Measurements from ENCODE around the gene SATB2. TPM values are rescaled to one million over a fixed set of nuclear protein-coding genes. Genes with fewer than 3 reads are reported as not detected.

SATB2 gene
- total RNA-seq, 8 experiments from 2014 or later = 1.1 to 81.9 (median 5.5) TPM

DNA sequence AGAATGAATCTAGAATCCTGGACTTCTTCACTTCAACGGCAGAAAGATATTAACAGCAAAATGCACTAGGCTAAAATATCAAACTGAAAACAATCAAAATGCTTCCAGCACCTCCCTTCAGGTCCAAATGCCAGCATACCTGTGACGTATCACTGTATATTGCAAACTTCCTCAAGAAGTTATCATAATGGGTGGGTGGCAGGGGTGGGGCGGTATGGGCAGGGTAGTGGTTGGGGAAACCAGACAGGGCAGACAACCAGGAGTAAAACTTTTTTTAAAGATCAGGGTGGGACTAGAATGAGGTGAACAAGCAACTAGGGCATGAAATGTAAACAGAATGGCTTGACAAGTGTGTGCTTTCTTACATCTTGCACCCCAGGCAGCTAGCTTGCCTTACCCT lies 140.9 kb downstream of the SATB2 start:
- Histone ChIP-seq H3K4me3 (no peak overlapping the region), H3K4me1 (replicated peaks in 1 of 2) (peaks cover 0 to under 1% of the 10 kb centered on the region in 2 donors), H3K27ac (no peak overlapping the region)
- no peak for ATAC-seq (replicated peaks in 6 of 8)
- 43 to 100% (median 90%) methylated on average over 1 to 2 of the region's 3 CpGs; no CpG with 5 or more reads in 6 of the 10 experiments for WGBS, 10 experiments
- in situ Hi-C loops (cut with MboI; ENCODE audit: low pct_unique_long_range_greater_than_20kb in 2 of 9, low sequenced_read_pairs in 9 of 9, unreplicated experiment in 9 of 9) = no loop called here

DNA sequence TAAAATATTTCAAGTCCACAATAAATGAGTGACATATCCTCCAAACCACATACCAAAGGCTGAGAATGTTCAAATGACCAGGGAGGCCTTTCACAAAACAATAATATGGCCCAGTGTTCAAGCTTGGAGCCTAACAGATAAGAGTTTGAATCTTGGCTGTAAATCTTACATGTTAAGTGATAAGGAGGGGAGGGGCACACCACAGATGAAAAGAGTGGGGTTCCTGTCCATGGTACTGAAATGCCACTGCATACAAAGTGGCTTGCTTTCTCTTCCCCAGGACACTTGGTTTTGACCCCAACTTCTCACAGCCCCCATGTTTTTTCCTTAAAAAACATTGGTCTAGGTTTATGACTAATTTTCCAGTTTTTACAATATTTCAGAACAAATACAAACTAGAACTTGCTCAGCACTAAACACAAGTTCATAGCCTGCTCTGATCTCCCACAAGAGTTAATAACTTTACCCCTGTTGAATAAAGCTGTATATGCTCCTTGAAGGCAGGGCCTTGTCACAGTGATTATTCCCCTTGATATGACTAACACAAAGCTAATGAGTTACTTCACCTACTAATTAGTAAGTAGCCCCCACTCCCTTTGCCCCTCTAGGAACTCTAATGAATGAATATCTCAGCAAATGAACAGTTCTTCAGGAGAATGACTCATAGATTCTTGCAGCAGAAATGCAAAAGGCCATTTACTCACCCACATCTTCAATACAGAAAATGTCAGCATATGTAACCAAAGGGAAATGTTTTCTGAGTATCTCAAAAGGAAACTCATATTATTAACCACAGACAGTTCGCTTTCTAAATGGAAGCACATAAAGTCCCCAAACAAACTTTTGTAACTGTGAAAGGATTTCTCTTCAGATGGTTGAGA lies 142.2 kb downstream of the SATB2 start:
- peak in 3 of 8 experiments; percentile 16 to 71 (median 69) for ATAC-seq (replicated peaks in 6 of 8)
- Histone ChIP-seq H3K4me1 (replicated peaks in 1 of 2) (peaks cover 10 to 14% of the 10 kb centered on the region in 2 donors), H3K27ac (no peak overlapping the region), H3K4me3 (no peak overlapping the region)
- WGBS, 10 experiments = 0 to 100% (median 80%) methylated on average over 1 of the region's 1 CpG; no CpG with 5 or more reads in 3 of the 10 experiments
- in situ Hi-C loops (cut with MboI; ENCODE audit: low pct_unique_long_range_greater_than_20kb in 2 of 9, low sequenced_read_pairs in 9 of 9, unreplicated experiment in 9 of 9) = no loop called here

DNA sequence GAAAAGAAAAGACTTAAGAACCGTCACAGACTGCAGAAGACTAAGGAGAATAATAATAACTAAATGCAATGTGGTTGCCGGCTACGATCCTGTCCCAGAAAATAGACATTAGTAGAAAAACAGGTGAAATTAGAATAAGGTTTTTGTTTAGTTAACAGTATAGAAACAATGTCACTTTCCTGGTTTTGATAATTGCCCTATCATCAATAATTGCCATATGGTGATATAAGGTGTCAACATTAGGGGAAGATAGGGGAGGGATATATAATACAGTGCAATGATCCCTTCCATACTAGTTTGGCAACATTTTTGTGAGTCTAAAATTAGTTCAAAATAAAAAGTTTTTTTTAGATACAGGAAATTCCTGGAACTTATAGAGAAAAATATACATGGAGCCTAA lies 144.8 kb downstream of the SATB2 start:
- 93 to 100% (median 95%) methylated on average over 2 to 3 of the region's 3 CpGs for WGBS, 10 experiments
- in situ Hi-C loops (cut with MboI; ENCODE audit: low pct_unique_long_range_greater_than_20kb in 2 of 9, low sequenced_read_pairs in 9 of 9, unreplicated experiment in 9 of 9) = no loop called here
- Histone ChIP-seq H3K4me1 (replicated peaks in 1 of 2) (peaks cover 14 to 36% of the 10 kb centered on the region in 2 donors), H3K4me3 (no peak overlapping the region), H3K27ac (no peak overlapping the region)
- ATAC-seq (replicated peaks in 6 of 8) = no peak

DNA sequence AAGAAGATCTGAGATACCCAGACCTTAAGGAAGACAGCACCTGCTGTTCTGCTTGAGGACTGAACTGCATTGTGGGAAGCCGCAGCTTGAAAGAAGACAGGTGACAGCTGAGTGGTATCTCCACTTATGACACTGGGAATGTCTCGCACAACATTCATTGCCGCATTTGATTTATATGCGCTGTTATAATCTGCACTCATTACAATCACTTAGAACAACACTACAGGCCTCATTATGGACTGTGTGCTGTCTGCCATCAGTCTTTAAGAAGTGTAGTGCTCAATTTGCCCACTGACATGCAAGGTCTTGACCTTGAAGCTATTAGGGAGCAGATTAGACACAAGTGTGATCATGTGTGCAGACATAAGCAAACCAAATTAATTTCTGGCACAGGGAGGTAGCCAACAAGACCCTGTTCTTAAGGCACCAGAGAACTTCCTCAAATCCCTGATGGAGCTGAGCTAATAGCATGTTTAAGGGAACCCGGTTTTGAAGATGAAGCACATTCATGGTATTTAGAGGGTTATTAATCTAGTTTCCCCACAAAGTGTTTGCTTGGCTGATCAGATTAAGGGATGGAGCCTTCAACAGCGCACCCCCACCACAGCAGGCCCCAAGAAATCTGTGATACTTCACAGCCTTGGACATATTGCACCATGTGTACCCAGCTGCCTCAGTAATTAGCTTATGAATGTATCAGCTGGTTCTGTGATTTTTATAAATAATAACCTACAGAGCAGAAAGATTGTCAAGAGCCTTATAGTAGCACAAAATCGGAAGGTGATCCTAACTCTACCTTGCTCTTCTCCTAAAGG lies 146.8 kb downstream of the SATB2 start:
- Histone ChIP-seq H3K27ac (peak overlapping the region in 1 of 2 donors; percentile 52), H3K4me3 (no peak overlapping the region), H3K4me1 (replicated peaks in 1 of 2) (peaks cover 14 to 40% of the 10 kb centered on the region in 2 donors)
- peak in 5 of 8 experiments; percentile 63 to 88 (median 87) for ATAC-seq (replicated peaks in 6 of 8)
- in situ Hi-C loops (cut with MboI; ENCODE audit: low pct_unique_long_range_greater_than_20kb in 2 of 9, low sequenced_read_pairs in 9 of 9, unreplicated experiment in 9 of 9) = no loop called here
- WGBS, 10 experiments = 59 to 100% (median 86%) methylated on average over 2 to 6 of the region's 7 CpGs; no CpG with 5 or more reads in 2 of the 10 experiments

DNA sequence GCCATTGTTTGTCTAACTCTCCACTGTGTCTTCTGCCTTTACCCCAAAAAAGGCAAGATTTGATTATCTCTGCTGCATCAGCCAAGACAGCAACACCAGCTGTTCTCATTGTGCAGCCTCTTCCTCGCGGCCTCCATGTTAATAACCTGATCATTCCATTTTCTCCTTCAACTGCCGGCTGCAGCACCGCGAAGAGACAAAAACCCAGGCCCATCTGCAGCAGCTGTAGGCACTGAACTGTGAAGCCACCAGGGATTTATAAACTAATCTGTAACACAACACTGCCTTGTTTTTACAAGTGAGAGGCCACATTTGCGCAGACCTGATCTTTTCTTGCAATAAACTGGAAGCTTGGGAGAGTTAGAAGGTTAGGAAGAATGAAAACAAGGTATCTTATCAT lies 147.8 kb downstream of the SATB2 start:
- Histone ChIP-seq H3K4me3 (no peak overlapping the region), H3K27ac (peak overlapping the region; percentile 13 to 52), H3K4me1 (replicated peaks in 1 of 2) (peaks cover 14 to 40% of the 10 kb centered on the region in 2 donors)
- WGBS, 10 experiments = 0 to 93% (median 48%) methylated on average over 2 to 6 of the region's 6 CpGs; no CpG with 5 or more reads in 1 of the 10 experiments
- peak in 5 of 8 experiments; percentile 35 to 72 (median 64) for ATAC-seq (replicated peaks in 6 of 8)
- in situ Hi-C loops (cut with MboI; ENCODE audit: low pct_unique_long_range_greater_than_20kb in 2 of 9, low sequenced_read_pairs in 9 of 9, unreplicated experiment in 9 of 9) = no loop called here

DNA sequence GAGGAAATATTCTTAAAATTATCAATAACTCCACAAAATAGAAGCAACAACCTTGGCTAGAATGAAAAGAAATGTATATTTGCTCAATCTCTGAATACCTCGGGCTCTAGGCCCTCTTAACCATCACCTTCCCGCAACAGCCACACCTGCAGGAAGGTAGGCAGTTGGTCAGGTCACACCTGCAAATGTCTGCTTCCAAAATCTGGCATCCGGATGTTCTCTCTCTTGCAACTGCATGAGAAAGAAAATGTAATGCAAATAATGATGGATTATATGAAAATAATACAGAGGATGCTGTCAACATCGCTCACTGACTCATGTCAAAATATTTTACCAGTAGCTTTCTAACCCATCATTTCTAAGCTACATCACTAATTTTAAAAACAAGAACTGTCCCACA lies 148.3 kb downstream of the SATB2 start:
- WGBS, 10 experiments = 81 to 100% (median 100%) methylated on average over 1 to 4 of the region's 4 CpGs; no CpG with 5 or more reads in 2 of the 10 experiments
- ATAC-seq (replicated peaks in 6 of 8) = no peak
- H3K4me1 ChIP-seq (replicated peaks in 1 of 2) = peaks cover 14 to 40% of the 10 kb centered on the region in 2 donors
- H3K27ac ChIP-seq = no peak overlapping the region
- H3K4me3 ChIP-seq = no peak overlapping the region
- in situ Hi-C loops (cut with MboI; ENCODE audit: low pct_unique_long_range_greater_than_20kb in 2 of 9, low sequenced_read_pairs in 9 of 9, unreplicated experiment in 9 of 9) = no loop called here

DNA sequence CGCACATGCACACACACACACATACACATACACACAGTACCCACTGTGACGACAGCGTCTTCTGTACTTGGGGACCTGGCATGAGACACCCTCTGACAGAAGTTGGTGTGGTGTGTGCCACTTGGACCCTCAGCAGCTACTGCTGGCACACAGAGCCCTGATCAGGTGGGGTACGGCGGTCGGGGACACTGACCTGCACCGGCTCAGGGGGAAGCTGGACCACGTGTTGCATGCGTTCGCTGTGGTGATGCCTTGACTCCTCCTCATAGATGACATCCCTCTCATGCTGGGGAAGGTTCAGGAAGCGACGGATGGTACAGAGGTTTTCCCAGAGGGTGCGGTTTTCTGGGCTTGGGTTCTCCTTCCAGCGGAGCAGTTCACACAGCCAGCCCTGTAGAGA lies 149.2 kb downstream of the SATB2 start:
- Histone ChIP-seq H3K27ac (no peak overlapping the region), H3K4me1 (replicated peaks in 1 of 2) (peaks cover 16 to 40% of the 10 kb centered on the region in 2 donors), H3K4me3 (no peak overlapping the region)
- ATAC-seq (replicated peaks in 6 of 8) = no peak
- in situ Hi-C loops (cut with MboI; ENCODE audit: low pct_unique_long_range_greater_than_20kb in 2 of 9, low sequenced_read_pairs in 9 of 9, unreplicated experiment in 9 of 9) = no loop called here
- 100% methylated on average over 1 to 4 of the region's 14 CpGs; no CpG with 5 or more reads in 7 of the 10 experiments for WGBS, 10 experiments

DNA sequence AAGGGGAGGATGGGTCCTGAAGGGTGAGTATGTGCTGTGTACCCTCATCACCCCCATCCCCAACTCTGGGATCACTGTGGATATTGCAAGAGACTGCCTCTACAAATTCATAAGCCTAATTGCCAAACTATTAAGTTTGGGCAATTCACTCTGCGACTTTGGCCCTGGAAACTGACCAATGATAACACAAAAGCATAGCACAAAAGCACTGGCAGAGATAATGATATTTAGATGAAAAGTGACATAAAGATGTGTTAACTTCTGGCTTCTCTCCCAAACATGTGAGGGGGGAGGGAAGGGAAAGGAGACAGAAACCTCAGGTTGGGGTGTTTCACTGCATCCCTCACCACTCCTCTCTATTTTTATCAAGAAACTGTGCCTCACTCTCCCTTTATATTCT lies 150.3 kb downstream of the SATB2 start:
- in situ Hi-C loops (cut with MboI; ENCODE audit: low pct_unique_long_range_greater_than_20kb in 2 of 9, low sequenced_read_pairs in 9 of 9, unreplicated experiment in 9 of 9) = no loop called here
- no peak for ATAC-seq (replicated peaks in 6 of 8)
- H3K4me1 ChIP-seq (replicated peaks in 1 of 2) = peaks cover 19 to 45% of the 10 kb centered on the region in 2 donors
- WGBS, 10 experiments = 83 to 100% (median 95%) methylated on average over 1 of the region's 1 CpG; no CpG with 5 or more reads in 4 of the 10 experiments
- H3K27ac ChIP-seq = no peak overlapping the region
- H3K4me3 ChIP-seq = no peak overlapping the region

DNA sequence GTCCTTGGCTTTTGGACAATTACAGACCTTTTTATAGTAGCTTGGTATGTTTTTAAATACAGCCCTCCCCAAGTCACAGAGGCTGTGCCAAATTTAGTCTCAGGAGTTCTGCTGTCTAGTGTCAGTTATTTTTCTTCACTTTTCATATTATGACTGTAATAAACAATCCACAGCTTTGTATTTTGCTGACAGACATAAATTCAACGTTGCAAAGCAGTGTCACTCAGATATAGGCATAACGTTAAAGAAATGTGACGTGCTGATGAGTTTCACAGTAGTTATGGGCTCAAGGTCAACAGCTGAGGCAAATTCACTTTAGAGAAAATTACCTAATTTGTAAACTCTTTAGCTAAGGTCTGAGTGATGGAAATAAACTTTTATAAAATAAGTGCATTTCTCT lies 151.6 kb downstream of the SATB2 start:
- 64 to 100% (median 78%) methylated on average over 1 to 3 of the region's 3 CpGs; no CpG with 5 or more reads in 2 of the 10 experiments for WGBS, 10 experiments
- ATAC-seq (replicated peaks in 6 of 8) = no peak
- no peak overlapping the region for H3K4me3 ChIP-seq
- peaks cover 15 to 41% of the 10 kb centered on the region in 2 donors for H3K4me1 ChIP-seq (replicated peaks in 1 of 2)
- in situ Hi-C loops (cut with MboI; ENCODE audit: low pct_unique_long_range_greater_than_20kb in 2 of 9, low sequenced_read_pairs in 9 of 9, unreplicated experiment in 9 of 9) = no loop called here
- no peak overlapping the region for H3K27ac ChIP-seq

DNA sequence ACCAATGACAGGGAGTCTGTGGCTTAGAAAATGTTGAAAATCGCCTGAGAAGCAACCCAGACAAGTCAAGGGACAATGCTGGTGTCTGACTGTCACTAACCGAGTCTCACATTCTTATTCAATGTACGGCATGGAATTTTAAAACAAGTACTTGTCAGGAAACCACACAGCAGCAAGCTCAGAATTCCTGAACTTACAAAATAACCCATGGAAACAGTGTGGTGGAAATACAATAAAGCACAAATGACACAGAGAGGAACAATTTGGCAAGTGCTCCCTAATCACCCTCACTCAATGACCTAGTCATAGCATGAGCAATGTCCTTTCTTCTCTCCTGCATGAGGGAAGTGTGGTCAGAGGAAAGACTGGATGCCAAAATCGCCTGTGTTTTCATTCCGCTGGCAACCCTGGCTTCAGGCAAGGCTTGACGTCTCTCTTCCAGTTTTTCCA lies 154.0 kb downstream of the SATB2 start:
- H3K4me3 ChIP-seq = no peak overlapping the region
- peaks cover 7 to 17% of the 10 kb centered on the region in 2 donors for H3K4me1 ChIP-seq (replicated peaks in 1 of 2)
- no peak overlapping the region for H3K27ac ChIP-seq
- in situ Hi-C loops (cut with MboI; ENCODE audit: low pct_unique_long_range_greater_than_20kb in 2 of 9, low sequenced_read_pairs in 9 of 9, unreplicated experiment in 9 of 9) = no loop called here
- WGBS, 10 experiments = 0 to 94% (median 80%) methylated on average over 1 to 6 of the region's 6 CpGs; no CpG with 5 or more reads in 1 of the 10 experiments
- ATAC-seq (replicated peaks in 6 of 8) = peak in 5 of 8 experiments; percentile 21 to 79 (median 56)

DNA sequence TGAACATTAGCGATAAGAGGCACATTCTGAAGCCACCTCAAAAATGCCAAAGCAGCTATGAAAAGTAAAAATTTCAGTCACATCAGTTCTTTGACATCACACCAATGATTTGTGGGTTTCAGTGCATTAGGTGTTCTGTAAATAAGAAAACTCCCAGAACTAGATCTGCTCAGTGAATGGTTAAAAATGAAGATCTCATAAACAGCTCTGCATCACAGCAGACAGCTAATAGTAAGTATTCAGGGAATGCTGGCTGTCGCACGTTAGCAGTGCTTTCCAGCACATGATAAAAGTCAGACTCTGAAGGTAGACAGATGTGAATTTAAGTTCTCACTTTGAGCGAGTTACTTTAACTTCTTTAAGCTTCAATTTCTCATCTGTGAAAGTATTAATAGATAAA lies 154.9 kb downstream of the SATB2 start:
- WGBS, 10 experiments = 54 to 100% (median 86%) methylated on average over 1 to 4 of the region's 4 CpGs; no CpG with 5 or more reads in 2 of the 10 experiments
- in situ Hi-C loops (cut with MboI; ENCODE audit: low pct_unique_long_range_greater_than_20kb in 2 of 9, low sequenced_read_pairs in 9 of 9, unreplicated experiment in 9 of 9) = no loop called here
- no peak overlapping the region for H3K27ac ChIP-seq

DNA sequence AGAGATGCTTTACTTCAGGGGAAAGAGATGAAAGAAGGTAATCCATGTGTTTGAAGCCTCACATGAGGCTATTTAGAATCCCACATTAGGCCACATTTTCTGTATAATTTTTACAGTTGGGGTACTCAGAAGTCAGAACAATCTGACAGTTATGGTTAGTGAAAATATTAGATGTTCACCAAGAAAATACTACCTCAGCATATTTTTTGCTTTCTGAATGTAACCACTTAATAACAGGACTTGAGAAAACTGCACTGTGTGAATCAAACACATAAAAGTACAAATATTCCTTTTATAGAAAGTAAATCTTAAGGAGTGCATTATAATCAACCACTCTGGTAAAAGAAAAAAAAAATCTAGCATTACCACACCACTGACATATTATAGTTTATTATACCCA lies 169.3 kb downstream of the SATB2 start:
- no peak for ATAC-seq (replicated peaks in 6 of 8)
- H3K4me3 ChIP-seq = no peak overlapping the region
- in situ Hi-C loops (cut with MboI; ENCODE audit: low pct_unique_long_range_greater_than_20kb in 2 of 9, low sequenced_read_pairs in 9 of 9, unreplicated experiment in 9 of 9) = loop anchor here in 1 of 9 experiments (25.0 kb wide), 1 partner anchor 976 kb away; no protein-coding TSS in a partner anchor
- no peak overlapping the region for H3K27ac ChIP-seq
- H3K4me1 ChIP-seq (replicated peaks in 1 of 2) = no peaks in the 10 kb centered on the region

More for the DNA sequence above, 154.9 kb downstream of the SATB2 start:
- Histone ChIP-seq H3K4me3 (no peak overlapping the region), H3K4me1 (replicated peaks in 1 of 2) (peaks cover 7 to 13% of the 10 kb centered on the region in 2 donors)
- ATAC-seq (replicated peaks in 6 of 8) = peak in 1 of 8 experiments; percentile 22

DNA sequence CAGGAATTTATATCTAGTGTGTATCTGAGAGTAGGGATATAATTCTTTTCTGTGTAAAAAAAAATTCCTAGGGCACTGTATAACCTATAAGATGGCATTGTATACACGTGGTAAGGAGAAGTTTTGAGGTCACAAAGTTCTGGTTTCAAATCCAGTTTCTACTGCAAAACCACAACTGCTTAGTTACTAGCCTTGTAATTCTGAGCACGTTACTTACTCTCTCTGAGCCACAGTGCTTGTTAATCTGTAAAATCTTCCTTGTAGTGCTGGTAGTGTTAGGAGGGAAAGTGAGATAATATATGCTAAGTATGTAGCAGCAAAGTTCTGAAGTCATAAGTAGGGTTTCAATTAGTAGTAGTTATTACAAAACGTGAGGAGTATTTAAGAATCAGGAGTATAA lies 175.4 kb downstream of the SATB2 start:
- Histone ChIP-seq H3K4me3 (no peak overlapping the region), H3K4me1 (replicated peaks in 1 of 2) (no peaks in the 10 kb centered on the region), H3K27ac (no peak overlapping the region)
- WGBS, 10 experiments = 79 to 100% (median 87%) methylated on average over 2 to 3 of the region's 3 CpGs; no CpG with 5 or more reads in 3 of the 10 experiments
- no peak for ATAC-seq (replicated peaks in 6 of 8)
- in situ Hi-C loops (cut with MboI; ENCODE audit: low pct_unique_long_range_greater_than_20kb in 2 of 9, low sequenced_read_pairs in 9 of 9, unreplicated experiment in 9 of 9) = loop anchor here in 1 of 9 experiments (25.0 kb wide), 1 partner anchor 970 kb away; no protein-coding TSS in a partner anchor
